Esophagus muscularis mucosa (tissue), 3 donors: Measurements from ENCODE around the gene ANKFY1.

Experiments
- POLR2AphosphoS5 ChIP-seq, 2 donors: sonication (generic); formaldehyde crosslinking; IDR thresholded peaks; one replicate each; pipeline ENCODE4 v1.6.1; 2017; ENCODE audit warnings: antibody characterized with exemption in 2 of 2
- TF ChIP-seq, protein P1 (sequence below), 3 experiments: fragments of 200-600 bp in 2 of 3; fragments of 450-650 bp in 1 of 3; sonication (generic) in 2 of 3; IDR thresholded peaks; one replicate each; pipeline ENCODE4 v1.5.1; 2017 to 2019; ENCODE audit warnings: antibody characterized with exemption in 3 of 3, mild to moderate bottlenecking in 2 of 3, moderate library complexity in 1 of 3

DNA sequence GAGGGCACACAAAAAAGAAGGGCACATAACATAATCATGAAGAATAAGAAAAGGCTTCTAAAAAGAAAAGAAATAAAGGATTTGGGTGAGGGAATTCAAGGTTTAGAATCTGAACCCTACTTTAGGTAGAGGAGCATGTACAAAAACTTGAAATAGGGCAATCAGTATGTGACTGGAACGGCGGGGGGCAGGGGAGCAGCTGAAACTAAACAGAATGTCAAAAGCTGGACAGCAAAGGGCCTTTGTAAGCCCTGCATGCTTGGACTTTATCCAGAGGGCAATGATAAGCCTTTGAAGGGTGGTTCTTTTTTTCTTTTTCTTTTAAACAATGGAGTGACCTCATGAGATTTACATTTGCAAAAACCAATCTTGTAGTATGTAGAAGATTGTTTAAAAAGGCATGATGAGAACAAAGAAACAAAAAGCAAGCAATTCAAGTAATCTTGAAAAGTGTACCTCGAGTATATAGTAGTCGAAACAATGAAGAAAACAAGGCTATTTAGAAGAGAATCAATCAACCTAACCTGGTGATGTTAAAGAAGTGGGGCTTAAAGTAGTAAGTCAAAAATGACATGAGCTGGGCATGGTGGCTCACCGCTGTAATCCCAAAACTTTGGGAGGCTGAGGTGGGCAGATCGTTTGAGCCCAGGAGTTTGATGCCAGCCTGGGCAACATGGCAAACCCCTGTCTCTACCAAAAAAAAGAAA lies 46.7 kb upstream of the ANKFY1 start:
- TF ChIP-seq, protein P1, sequence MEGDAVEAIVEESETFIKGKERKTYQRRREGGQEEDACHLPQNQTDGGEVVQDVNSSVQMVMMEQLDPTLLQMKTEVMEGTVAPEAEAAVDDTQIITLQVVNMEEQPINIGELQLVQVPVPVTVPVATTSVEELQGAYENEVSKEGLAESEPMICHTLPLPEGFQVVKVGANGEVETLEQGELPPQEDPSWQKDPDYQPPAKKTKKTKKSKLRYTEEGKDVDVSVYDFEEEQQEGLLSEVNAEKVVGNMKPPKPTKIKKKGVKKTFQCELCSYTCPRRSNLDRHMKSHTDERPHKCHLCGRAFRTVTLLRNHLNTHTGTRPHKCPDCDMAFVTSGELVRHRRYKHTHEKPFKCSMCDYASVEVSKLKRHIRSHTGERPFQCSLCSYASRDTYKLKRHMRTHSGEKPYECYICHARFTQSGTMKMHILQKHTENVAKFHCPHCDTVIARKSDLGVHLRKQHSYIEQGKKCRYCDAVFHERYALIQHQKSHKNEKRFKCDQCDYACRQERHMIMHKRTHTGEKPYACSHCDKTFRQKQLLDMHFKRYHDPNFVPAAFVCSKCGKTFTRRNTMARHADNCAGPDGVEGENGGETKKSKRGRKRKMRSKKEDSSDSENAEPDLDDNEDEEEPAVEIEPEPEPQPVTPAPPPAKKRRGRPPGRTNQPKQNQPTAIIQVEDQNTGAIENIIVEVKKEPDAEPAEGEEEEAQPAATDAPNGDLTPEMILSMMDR (IDR thresholded peaks at IDR 0.05), result no peak
- TF ChIP-seq POLR2AphosphoS5 (IDR thresholded peaks at IDR 0.05), result no peak
